HUES6 (cell line): Measurements from ENCODE around the gene CACNA1C.

ENCODE experiments used
- H3K27ac ChIP-seq: 2 replicates; pipeline ENCODE4 v1.7.0; 2013; ENCODE audit warnings: low read depth, mild to moderate bottlenecking, low read length, inconsistent platforms
- H3K27me3 ChIP-seq: 2 replicates; pipeline ENCODE4 v1.6.1; 2013; ENCODE audit warnings: low read length; ENCODE audit not compliant: control insufficient read depth, insufficient read depth
- H3K36me3 ChIP-seq: 2 replicates; pipeline ENCODE4 v1.6.1; 2013; ENCODE audit warnings: low read length; ENCODE audit not compliant: control insufficient read depth, insufficient read depth
- H3K4me1 ChIP-seq: 2 replicates; pipeline ENCODE4 v1.6.1; 2013; ENCODE audit warnings: low read length; ENCODE audit not compliant: control insufficient read depth, insufficient read depth
- H3K4me3 ChIP-seq: 2 replicates; pipeline ENCODE4 v1.5.1; 2013; ENCODE audit warnings: low read depth, low read length
- H3K9ac ChIP-seq: one replicate; pipeline ENCODE4 v1.6.1; 2013; ENCODE audit warnings: mild to moderate bottlenecking, low read length
- H3K9me3 ChIP-seq: 2 replicates; pipeline ENCODE4 v1.6.1; 2013; ENCODE audit warnings: low read depth, low read length; ENCODE audit not compliant: control insufficient read depth, insufficient read depth

CACNA1C gene

GRCh38 chr12:2385529-2385928 lies 332.7 kb downstream of the CACNA1C start:
- peaks cover 17% of the 10 kb centered on the region; the same call in 1 of the 2 replicates for H3K4me1 ChIP-seq

DNA sequence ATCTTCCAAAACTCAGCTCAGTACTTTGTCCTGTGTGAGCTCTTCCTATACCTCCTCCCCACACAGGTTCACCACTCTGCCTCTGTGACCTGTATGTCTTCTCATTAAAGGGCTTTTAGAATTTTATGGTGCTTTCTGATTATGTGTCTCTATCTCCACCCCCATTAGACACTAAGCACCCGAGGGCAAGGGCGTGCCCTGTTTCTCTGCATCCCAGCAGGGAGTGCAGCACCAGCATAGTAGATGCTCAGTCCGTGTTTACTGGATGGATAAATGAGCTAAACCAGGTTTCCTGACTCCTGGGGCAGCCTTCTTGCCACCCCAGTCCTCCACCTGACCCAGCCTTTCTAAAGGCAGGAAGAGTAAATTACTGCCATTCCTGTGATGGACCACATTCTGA lies 333.8 kb downstream of the CACNA1C start:
- Histone ChIP-seq H3K36me3 (no peaks in the 10 kb centered on the region), H3K27me3 (peaks cover 8% of the 10 kb centered on the region; the same call in 1 of the 2 replicates), H3K9me3 (no peaks in the 10 kb centered on the region), H3K27ac (no peak overlapping the region), H3K4me1 (peaks cover 17% of the 10 kb centered on the region; the same call in 1 of the 2 replicates), H3K9ac (no peak overlapping the region), H3K4me3 (no peak overlapping the region)

More at GRCh38 chr12:2385529-2385928, 332.7 kb downstream of the CACNA1C start:
- H3K27ac ChIP-seq = no peak overlapping the region
- no peaks in the 10 kb centered on the region for H3K9me3 ChIP-seq
- peaks cover 8% of the 10 kb centered on the region; the same call in 1 of the 2 replicates for H3K27me3 ChIP-seq
- no peak overlapping the region for H3K9ac ChIP-seq
- H3K4me3 ChIP-seq = no peak overlapping the region
- H3K36me3 ChIP-seq = no peaks in the 10 kb centered on the region

- H3K36me3 ChIP-seq = no peaks in the 10 kb centered on the region
- H3K27me3 ChIP-seq = peaks cover 8% of the 10 kb centered on the region; the same call in 1 of the 2 replicates
- no peak overlapping the region for H3K9ac ChIP-seq
- no peaks in the 10 kb centered on the region for H3K9me3 ChIP-seq
- H3K27ac ChIP-seq = no peak overlapping the region
- H3K4me3 ChIP-seq = no peak overlapping the region
- H3K4me1 ChIP-seq = peaks cover 17% of the 10 kb centered on the region; the same call in 1 of the 2 replicates
Measured at GRCh38 chr12:2387103-2387834, 334.5 kb downstream of the CACNA1C start.

GRCh38 chr12:2389079-2389790 lies 336.4 kb downstream of the CACNA1C start:
- no peaks in the 10 kb centered on the region for H3K9me3 ChIP-seq
- no peak overlapping the region for H3K9ac ChIP-seq
- H3K4me3 ChIP-seq = no peak overlapping the region
- peaks cover 8% of the 10 kb centered on the region; the same call in 1 of the 2 replicates for H3K27me3 ChIP-seq
- H3K4me1 ChIP-seq = peaks cover 8% of the 10 kb centered on the region; the same call in 1 of the 2 replicates
- no peaks in the 10 kb centered on the region for H3K36me3 ChIP-seq
- no peak overlapping the region for H3K27ac ChIP-seq

DNA sequence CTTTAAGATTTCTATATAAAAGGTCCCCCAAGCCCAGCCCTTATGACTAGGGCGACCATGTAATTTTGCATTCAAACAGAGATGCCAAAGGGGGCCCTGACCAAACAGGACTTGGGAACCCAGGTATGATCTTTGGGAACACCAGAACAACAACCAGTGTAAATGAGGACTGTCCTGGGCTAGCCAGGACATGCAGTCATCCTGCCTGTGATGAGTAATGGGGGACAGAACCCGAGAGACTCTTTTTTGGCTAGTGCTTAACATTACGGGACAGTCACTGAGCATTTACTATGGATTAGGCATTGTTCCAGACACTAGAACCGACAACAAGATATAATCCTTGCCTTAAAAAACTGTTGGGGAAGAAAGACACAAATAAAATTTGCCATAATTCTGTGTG lies 337.3 kb downstream of the CACNA1C start:
- H3K27ac ChIP-seq = no peak overlapping the region
- no peak overlapping the region for H3K9ac ChIP-seq
- no peak overlapping the region for H3K4me3 ChIP-seq
- no peaks in the 10 kb centered on the region for H3K36me3 ChIP-seq
- peaks cover 8% of the 10 kb centered on the region; the same call in 1 of the 2 replicates for H3K27me3 ChIP-seq
- no peaks in the 10 kb centered on the region for H3K9me3 ChIP-seq
- no peaks in the 10 kb centered on the region; the same call in 1 of the 2 replicates for H3K4me1 ChIP-seq

GRCh38 chr12:2390850-2391390 lies 338.1 kb downstream of the CACNA1C start:
- Histone ChIP-seq H3K9me3 (no peaks in the 10 kb centered on the region), H3K9ac (no peak overlapping the region)

GRCh38 chr12:2391740-2392331 lies 339.0 kb downstream of the CACNA1C start:
- Histone ChIP-seq H3K36me3 (no peaks in the 10 kb centered on the region), H3K9ac (no peak overlapping the region), H3K4me1 (no peaks in the 10 kb centered on the region; the same call in 1 of the 2 replicates), H3K27ac (no peak overlapping the region), H3K4me3 (no peak overlapping the region), H3K27me3 (peaks cover 5% of the 10 kb centered on the region; the same call in 1 of the 2 replicates), H3K9me3 (no peaks in the 10 kb centered on the region)

More at GRCh38 chr12:2390850-2391390, 338.1 kb downstream of the CACNA1C start:
- no peak overlapping the region for H3K27ac ChIP-seq
- peaks cover 8% of the 10 kb centered on the region; the same call in 1 of the 2 replicates for H3K27me3 ChIP-seq
- no peaks in the 10 kb centered on the region; the same call in 1 of the 2 replicates for H3K4me1 ChIP-seq
- no peaks in the 10 kb centered on the region for H3K36me3 ChIP-seq
- no peak overlapping the region for H3K4me3 ChIP-seq

DNA sequence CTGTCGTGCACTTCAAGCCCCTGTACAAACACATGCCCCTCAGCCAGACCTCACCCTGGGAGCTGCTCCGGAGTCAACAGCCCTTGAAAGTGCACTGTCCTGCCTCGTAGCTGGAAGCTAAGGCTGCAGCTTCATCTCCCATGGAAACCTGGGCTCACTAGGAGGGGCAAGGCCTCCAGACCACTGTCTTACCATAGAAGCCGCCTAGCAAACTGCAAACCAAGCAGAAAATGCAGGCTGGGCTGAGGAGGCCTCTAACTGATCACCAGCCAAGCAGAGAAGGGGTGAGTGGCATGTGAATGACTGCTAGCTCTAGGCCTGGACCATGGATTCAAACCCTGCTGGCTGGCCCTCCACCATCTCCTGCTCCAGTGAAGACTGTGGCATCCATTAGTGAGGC lies 340.2 kb downstream of the CACNA1C start:
- Histone ChIP-seq H3K4me1 (peaks cover 5% of the 10 kb centered on the region; the same call in 1 of the 2 replicates), H3K4me3 (no peak overlapping the region), H3K27me3 (peaks cover 5% of the 10 kb centered on the region; the same call in 1 of the 2 replicates), H3K36me3 (no peaks in the 10 kb centered on the region), H3K9ac (no peak overlapping the region), H3K9me3 (no peaks in the 10 kb centered on the region), H3K27ac (no peak overlapping the region)

GRCh38 chr12:2393996-2394395 lies 341.2 kb downstream of the CACNA1C start:
- Histone ChIP-seq H3K4me3 (no peak overlapping the region), H3K4me1 (peaks cover 5% of the 10 kb centered on the region; the same call in 1 of the 2 replicates), H3K9me3 (no peaks in the 10 kb centered on the region), H3K27ac (no peak overlapping the region), H3K27me3 (no peaks in the 10 kb centered on the region; the same call in 1 of the 2 replicates), H3K9ac (no peak overlapping the region), H3K36me3 (no peaks in the 10 kb centered on the region)

DNA sequence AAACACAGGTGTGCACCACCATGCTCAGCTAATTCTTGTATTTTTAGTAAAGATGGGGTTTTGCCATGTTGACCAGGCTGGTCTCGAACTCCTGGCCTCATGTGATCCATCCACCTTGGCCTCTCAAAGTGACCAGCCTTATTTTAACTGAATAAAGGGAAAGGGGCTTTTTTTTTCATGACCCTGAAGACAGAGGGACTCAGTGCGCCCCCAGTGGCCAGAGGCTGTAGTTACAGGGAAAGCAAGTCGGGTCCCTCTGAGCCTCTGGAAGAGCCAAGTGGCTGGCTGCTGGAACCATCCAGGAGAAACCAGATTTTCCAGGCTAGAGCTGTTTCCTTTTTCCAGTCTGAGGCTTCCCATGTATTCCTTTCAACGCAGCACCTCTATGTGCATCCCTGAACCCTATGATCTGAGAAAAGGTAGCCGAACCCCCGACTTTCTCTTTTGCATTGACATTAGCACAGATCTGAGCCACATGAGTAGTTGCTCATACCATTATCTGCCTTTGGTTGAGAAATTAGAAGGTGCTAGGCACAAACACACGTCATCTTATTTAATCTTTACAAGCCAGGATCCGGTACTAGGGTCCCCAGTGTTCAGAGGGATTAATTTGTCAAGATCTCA lies 342.7 kb downstream of the CACNA1C start:
- Histone ChIP-seq H3K9ac (no peak overlapping the region), H3K4me1 (peaks cover 5% of the 10 kb centered on the region; the same call in 1 of the 2 replicates), H3K4me3 (no peak overlapping the region), H3K9me3 (no peaks in the 10 kb centered on the region), H3K27ac (no peak overlapping the region), H3K36me3 (no peaks in the 10 kb centered on the region), H3K27me3 (no peaks in the 10 kb centered on the region)
